ENCODE measurements around the gene PDE3A.

GRCh38 chr12:20477255-20477654 is 108.9 kb downstream of the PDE3A start:
- TF ChIP-seq POLR2A (IDR thresholded peaks at IDR 0.05) (no peak), POLR2AphosphoS5 (IDR thresholded peaks at IDR 0.05) (no peak), CTCF (IDR thresholded peaks at IDR 0.05) (no peak)

Measured in breast epithelium (tissue), 3 donors.